CD8-positive, alpha-beta memory T cell (primary cell): ENCODE data around the gene HADH. TPM values are rescaled to one million over a fixed set of nuclear protein-coding genes. Genes with fewer than 3 reads are reported as not detected.
A peak's percentile ranks its signal among the peaks of the same experiment; 100 is the strongest.

ENCODE experiments used
- CTCF ChIA-PET: fragments of 350-600 bp; sonication (Branson Sonifier 250); formaldehyde crosslinking; loops from one replicate; lab custom pipeline; 2021; ENCODE audit warnings: antibody characterized with exemption; lab: Charles Lee
- POLR2A ChIA-PET: fragments of 350-600 bp; sonication (Branson Sonifier 250); formaldehyde crosslinking; loops from one replicate; lab custom pipeline; 2021; ENCODE audit warnings: antibody characterized with exemption; lab: Charles Lee
- DNase-seq, 5 donors: peaks; one replicate each; pipeline versions ENCODE4 v3.0.0 to v3.0.0-alpha.2; 2020 to 2022; ENCODE audit warnings: mixed read lengths in 1 of 5
- H3K27ac ChIP-seq: one replicate; pipeline ENCODE4 v1.7.0; 2013; ENCODE audit warnings: low read depth, mild to moderate bottlenecking, low read length, moderate library complexity
- H3K27me3 ChIP-seq: 2 replicates; pipeline ENCODE4 v1.7.0; 2013; ENCODE audit warnings: low read length, mild to moderate bottlenecking; ENCODE audit not compliant: insufficient read depth, poor library complexity, severe bottlenecking
- H3K36me3 ChIP-seq: 2 replicates; pipeline ENCODE4 v1.7.0; 2013; ENCODE audit warnings: mild to moderate bottlenecking, low read length, moderate library complexity; ENCODE audit not compliant: insufficient read depth
- H3K4me1 ChIP-seq: 2 replicates; pipeline ENCODE4 v1.7.0; 2013; ENCODE audit warnings: mild to moderate bottlenecking, low read length, moderate library complexity; ENCODE audit not compliant: insufficient read depth
- H3K4me3 ChIP-seq: 2 replicates; pipeline ENCODE4 v1.7.0; 2013; ENCODE audit warnings: mild to moderate bottlenecking, low read length
- H3K9me3 ChIP-seq: 2 replicates; pipeline ENCODE4 v1.7.0; 2013; ENCODE audit warnings: mild to moderate bottlenecking, low read length
- H3K27ac Mint-ChIP-seq, 8 donors: one replicate each; pipeline ENCODE4 v1.8.0; 2020 to 2021; ENCODE audit warnings: mixed read lengths in 8 of 8, mild to moderate bottlenecking in 6 of 8, inconsistent platforms in 3 of 8, moderate library complexity in 3 of 8
- H3K27me3 Mint-ChIP-seq, 2 donors: one replicate each; pipeline ENCODE4 v1.8.0; 2020 to 2021; ENCODE audit warnings: mixed read lengths in 2 of 2, mild to moderate bottlenecking in 1 of 2, moderate library complexity in 1 of 2
- H3K36me3 Mint-ChIP-seq, 3 donors: one replicate each; pipeline ENCODE4 v1.8.0; 2020 to 2021; ENCODE audit warnings: mixed read lengths in 3 of 3, inconsistent platforms in 1 of 3, mild to moderate bottlenecking in 1 of 3
- H3K4me1 Mint-ChIP-seq, 3 donors: one replicate each; pipeline ENCODE4 v1.8.0; 2020 to 2021; ENCODE audit warnings: mixed read lengths in 3 of 3, inconsistent platforms in 1 of 3, mild to moderate bottlenecking in 1 of 3
- H3K4me3 Mint-ChIP-seq, 7 donors: one replicate each; pipeline ENCODE4 v1.8.0; 2020 to 2021; ENCODE audit warnings: mixed read lengths in 7 of 7, mild to moderate bottlenecking in 6 of 7, moderate library complexity in 4 of 7, inconsistent platforms in 2 of 7
- H3K9me3 Mint-ChIP-seq, 5 donors: one replicate each; pipeline ENCODE4 v1.8.0; 2020 to 2022; ENCODE audit warnings: mixed read lengths in 5 of 5, mild to moderate bottlenecking in 3 of 5, moderate library complexity in 2 of 5, inconsistent platforms in 1 of 5
- polyA plus RNA-seq: library from polyadenylated mRNA; unstranded; fragments of 300-500 nt; fragmentation: Illumina TruSeq; gene quantifications from one replicate; pipeline ENCODE4 v1.2.3, GENCODE V29; 2021
- total RNA-seq, 2 experiments: library from RNA; stranded (reverse); gene quantifications; one replicate each; pipeline ENCODE4 v1.2.3, GENCODE V29; 2021

The HADH gene
- total and polyA plus RNA-seq, 3 experiments from 2014 or later = 33.6 to 40.9 (median 38.5) TPM

DNA sequence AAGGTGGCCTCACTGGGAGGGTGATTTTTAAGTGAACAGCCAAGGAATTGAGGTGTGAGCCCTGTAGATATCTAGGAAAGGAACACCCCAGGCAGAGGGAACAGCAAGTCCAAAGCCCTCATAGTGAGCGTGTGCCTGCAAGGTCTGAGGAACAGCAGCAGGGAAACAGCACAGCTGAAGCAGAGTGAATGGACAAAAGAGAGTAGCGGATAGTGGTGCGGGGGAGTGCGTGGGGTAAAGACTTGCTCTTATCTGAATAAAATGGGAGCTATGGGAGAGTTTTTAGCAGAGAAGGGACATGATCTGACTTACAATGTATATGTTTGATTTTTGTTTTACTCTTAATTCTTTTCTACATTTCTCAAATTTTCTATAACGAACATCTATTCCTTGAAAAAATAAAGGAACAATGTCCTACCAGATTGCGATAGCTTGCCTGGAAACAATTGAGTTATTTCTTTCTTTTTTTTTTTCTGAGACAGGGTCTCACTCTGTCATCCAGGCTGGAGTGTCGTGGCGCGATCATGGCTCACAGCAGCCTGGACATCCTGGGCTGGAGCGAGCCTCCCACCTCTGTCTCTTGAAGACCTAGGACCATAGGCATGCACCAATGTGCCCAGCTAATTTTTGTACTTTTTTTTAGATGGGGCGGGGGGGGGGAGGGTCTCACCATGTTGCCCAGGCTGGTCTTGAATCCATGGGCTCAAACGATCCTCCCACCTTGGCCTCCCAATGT, 19.5 kb upstream of the HADH start:
- no peak overlapping the region for H3K27ac ChIP-seq
- no peaks in the 10 kb centered on the region for H3K9me3 ChIP-seq
- no peak for DNase-seq
- ChIA-PET POLR2A (no interaction called here), CTCF (no interaction called here)
- peaks cover 0 to 6% (median 0%) of the 10 kb centered on the region in 5 donors for H3K9me3 Mint-ChIP-seq
- H3K36me3 Mint-ChIP-seq = peaks cover 0 to 4% (median 3%) of the 10 kb centered on the region in 3 donors
- H3K4me3 Mint-ChIP-seq = no peak overlapping the region
- H3K4me3 ChIP-seq = no peak overlapping the region
- H3K4me1 ChIP-seq = no peaks in the 10 kb centered on the region
- no peaks in the 10 kb centered on the region for H3K36me3 ChIP-seq
- no peaks in the 10 kb centered on the region for H3K27me3 ChIP-seq
- peaks cover 0 to 11% (median 2%) of the 10 kb centered on the region in 3 donors for H3K4me1 Mint-ChIP-seq
- H3K27ac Mint-ChIP-seq = no peak overlapping the region
- no peaks in the 10 kb centered on the region for H3K27me3 Mint-ChIP-seq

DNA sequence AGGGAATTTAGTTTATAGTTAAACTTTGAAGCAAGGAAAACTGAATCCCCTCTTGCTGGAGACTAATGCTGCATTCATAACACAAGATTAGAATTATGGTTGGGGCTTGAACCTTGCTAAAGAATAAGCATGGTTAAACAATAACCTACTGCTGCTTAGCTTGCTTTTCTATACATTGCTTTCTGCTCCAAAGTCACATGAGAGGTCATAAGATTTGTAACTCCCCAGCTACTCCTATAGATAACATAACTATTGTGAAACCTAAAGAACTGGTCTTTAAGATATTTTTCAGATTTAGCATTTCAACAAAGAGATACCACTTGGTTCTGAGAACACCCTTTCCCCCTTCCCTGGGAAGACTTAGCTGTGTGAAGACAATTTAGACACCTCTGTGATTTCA, 17.1 kb upstream of the HADH start:
- Mint-ChIP-seq H3K27me3 (no peaks in the 10 kb centered on the region), H3K4me3 (no peak overlapping the region), H3K27ac (no peak overlapping the region), H3K9me3 (peaks cover 0 to 3% (median 0%) of the 10 kb centered on the region in 5 donors), H3K4me1 (peaks cover 0 to 11% (median 2%) of the 10 kb centered on the region in 3 donors), H3K36me3 (peaks cover 0 to 4% (median 1%) of the 10 kb centered on the region in 3 donors)
- ChIA-PET POLR2A (no interaction called here), CTCF (no interaction called here)
- Histone ChIP-seq H3K4me3 (no peak overlapping the region), H3K4me1 (no peaks in the 10 kb centered on the region), H3K27ac (no peak overlapping the region), H3K27me3 (no peaks in the 10 kb centered on the region), H3K36me3 (no peaks in the 10 kb centered on the region), H3K9me3 (no peaks in the 10 kb centered on the region)
- DNase-seq = no peak

DNA sequence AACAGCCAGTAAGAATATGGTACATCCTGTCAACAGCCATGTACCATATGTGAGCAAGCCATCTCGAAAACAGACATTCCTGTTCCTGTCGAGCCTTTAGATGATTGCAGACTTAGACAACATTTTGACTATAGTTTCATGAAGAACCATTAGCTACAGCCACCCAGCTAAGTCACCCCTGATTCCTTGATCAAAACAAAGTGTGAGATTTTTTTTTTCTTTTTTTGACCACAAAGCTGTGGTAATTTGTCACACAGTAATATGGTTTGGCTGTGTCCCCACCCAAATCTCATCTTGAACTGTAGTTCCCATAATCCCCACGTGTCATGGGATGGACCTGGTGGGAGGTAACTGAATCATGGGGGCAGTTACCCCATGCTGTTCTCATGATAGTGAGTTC, 15.2 kb upstream of the HADH start:
- ChIA-PET CTCF (no interaction called here), POLR2A (no interaction called here)
- H3K9me3 ChIP-seq = no peaks in the 10 kb centered on the region
- H3K4me1 ChIP-seq = no peaks in the 10 kb centered on the region
- H3K9me3 Mint-ChIP-seq = peaks cover 0 to 3% (median 0%) of the 10 kb centered on the region in 5 donors
- no peak overlapping the region for H3K27ac Mint-ChIP-seq
- no peaks in the 10 kb centered on the region for H3K36me3 ChIP-seq
- peaks cover 0 to 11% (median 2%) of the 10 kb centered on the region in 3 donors for H3K4me1 Mint-ChIP-seq
- no peaks in the 10 kb centered on the region for H3K27me3 ChIP-seq
- H3K4me3 Mint-ChIP-seq = no peak overlapping the region
- no peak for DNase-seq
- H3K27ac ChIP-seq = no peak overlapping the region
- H3K27me3 Mint-ChIP-seq = peaks cover 0 to 6% of the 10 kb centered on the region in 2 donors
- H3K4me3 ChIP-seq = no peak overlapping the region
- H3K36me3 Mint-ChIP-seq = peaks cover 0 to 4% (median 1%) of the 10 kb centered on the region in 3 donors

DNA sequence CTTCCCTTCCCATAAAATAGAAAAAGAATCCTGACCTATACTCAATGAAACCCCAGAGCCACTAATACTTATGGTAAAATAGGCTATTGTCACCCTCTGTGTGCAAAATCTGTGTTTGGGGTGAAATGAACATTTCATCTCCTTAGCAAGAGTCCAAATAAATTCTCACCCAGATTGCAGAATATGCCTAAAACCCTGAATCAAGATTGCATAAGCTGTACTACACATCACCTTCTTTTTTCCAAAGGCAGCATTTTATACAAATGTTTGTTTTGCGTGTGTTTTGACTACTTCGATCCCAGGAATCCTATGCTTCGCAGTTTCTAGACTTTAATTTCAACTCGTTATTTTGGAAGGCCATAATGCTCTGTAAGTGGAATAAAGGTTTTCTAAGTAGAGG, 12.2 kb upstream of the HADH start:
- Mint-ChIP-seq H3K4me1 (peaks cover 0 to 11% (median 2%) of the 10 kb centered on the region in 3 donors), H3K4me3 (no peak overlapping the region), H3K27me3 (peaks cover 0 to 6% of the 10 kb centered on the region in 2 donors)

DNA sequence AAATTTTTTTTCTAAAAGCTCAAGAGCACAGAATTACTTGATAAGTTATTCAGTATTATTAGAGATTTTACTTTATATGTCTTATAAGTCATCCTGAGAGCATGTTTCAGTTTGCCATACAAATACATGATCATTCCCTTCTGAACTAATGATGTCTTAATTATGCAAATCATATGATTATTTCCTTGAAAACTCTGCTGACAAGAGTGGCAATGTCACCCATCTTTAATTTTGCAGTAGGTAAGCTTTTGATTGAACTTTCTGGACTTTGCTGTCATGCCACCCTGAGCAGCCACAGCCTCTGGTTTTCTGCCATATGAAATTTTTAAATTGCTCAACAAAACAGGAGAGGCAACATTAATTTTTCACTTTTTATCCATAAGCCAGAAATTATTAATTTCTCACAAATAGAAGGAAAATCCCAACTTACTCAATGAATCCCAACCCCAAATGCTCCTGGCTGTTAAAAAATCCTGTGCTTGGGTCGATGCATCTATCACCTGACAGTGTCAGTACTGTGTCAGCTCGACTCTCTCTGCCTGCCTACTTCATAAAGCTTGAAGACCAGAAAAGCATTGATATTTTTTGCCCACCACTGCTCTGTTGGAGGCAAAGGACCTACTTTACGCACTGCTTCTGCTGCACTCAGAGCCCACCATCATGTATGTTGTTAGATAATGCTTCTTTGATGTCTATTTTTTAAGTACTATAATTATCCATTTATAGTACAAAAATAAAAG, 11.6 kb upstream of the HADH start:
- CTCF ChIA-PET = no interaction called here
- H3K27me3 ChIP-seq = no peaks in the 10 kb centered on the region
- POLR2A ChIA-PET = no interaction called here

More for the DNA sequence above, 12.2 kb upstream of the HADH start:
- Mint-ChIP-seq H3K36me3 (peaks cover 0 to 11% (median 0%) of the 10 kb centered on the region in 3 donors), H3K27ac (no peak overlapping the region), H3K9me3 (peaks cover 0 to 9% (median 6%) of the 10 kb centered on the region in 5 donors)
- Histone ChIP-seq H3K36me3 (no peaks in the 10 kb centered on the region), H3K27me3 (no peaks in the 10 kb centered on the region), H3K4me3 (no peak overlapping the region), H3K4me1 (no peaks in the 10 kb centered on the region), H3K9me3 (no peaks in the 10 kb centered on the region), H3K27ac (no peak overlapping the region)
- ChIA-PET CTCF (no interaction called here), POLR2A (no interaction called here)
- DNase-seq = no peak

DNA sequence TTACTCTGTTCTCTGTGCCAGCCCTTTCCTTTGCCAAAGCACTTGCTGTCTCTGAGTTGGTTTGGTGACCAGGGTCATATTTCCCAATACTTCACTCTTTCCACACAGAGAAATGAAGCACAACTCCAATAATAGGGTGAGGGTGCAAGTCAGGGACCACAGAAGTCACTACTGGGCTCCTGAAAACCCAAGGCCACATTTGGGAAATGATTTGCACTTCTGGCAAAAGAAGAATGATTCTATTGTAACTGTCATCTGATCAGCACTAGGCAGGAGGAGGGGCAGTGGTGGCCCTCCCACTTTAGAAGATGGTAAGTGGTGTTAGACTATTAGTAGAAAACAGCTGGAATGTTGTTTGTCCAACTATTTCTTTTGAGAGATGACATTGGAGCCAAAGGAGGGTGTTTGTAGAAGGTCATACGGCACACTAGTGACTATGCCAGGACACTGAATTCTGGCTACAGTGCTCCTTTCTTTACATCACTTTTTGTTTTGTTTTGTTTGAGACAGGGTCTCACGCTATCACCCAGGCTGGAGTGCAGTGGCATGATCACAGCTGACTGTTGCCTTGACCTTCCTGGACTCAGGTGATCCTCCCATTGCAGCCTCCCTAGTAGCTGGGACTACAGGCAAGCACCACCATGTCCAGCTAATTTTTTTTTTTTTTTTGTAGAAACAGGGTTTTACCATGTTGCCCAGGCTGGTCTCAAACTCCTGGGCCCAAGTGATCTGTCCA, 10.8 kb upstream of the HADH start:
- ChIA-PET POLR2A (no interaction called here), CTCF (no interaction called here)
- no peaks in the 10 kb centered on the region for H3K9me3 ChIP-seq
- H3K27ac Mint-ChIP-seq = no peak overlapping the region
- peaks cover 0 to 9% (median 6%) of the 10 kb centered on the region in 5 donors for H3K9me3 Mint-ChIP-seq
- no peaks in the 10 kb centered on the region for H3K4me1 ChIP-seq
- peaks cover 0 to 6% of the 10 kb centered on the region in 2 donors for H3K27me3 Mint-ChIP-seq
- DNase-seq = no peak
- no peak overlapping the region for H3K4me3 Mint-ChIP-seq
- no peak overlapping the region for H3K27ac ChIP-seq
- H3K4me1 Mint-ChIP-seq = peaks cover 0 to 10% (median 2%) of the 10 kb centered on the region in 3 donors
- H3K36me3 Mint-ChIP-seq = peaks cover 0 to 11% (median 0%) of the 10 kb centered on the region in 3 donors
- H3K27me3 ChIP-seq = no peaks in the 10 kb centered on the region
- no peak overlapping the region for H3K4me3 ChIP-seq
- H3K36me3 ChIP-seq = no peaks in the 10 kb centered on the region

More for the DNA sequence above, 11.6 kb upstream of the HADH start:
- Histone ChIP-seq H3K27ac (no peak overlapping the region), H3K9me3 (no peaks in the 10 kb centered on the region), H3K4me3 (no peak overlapping the region), H3K4me1 (no peaks in the 10 kb centered on the region), H3K36me3 (no peaks in the 10 kb centered on the region)
- H3K4me1 Mint-ChIP-seq = peaks cover 0 to 11% (median 2%) of the 10 kb centered on the region in 3 donors
- H3K4me3 Mint-ChIP-seq = no peak overlapping the region
- DNase-seq = no peak
- H3K36me3 Mint-ChIP-seq = peaks cover 0 to 11% (median 0%) of the 10 kb centered on the region in 3 donors
- peaks cover 0 to 6% of the 10 kb centered on the region in 2 donors for H3K27me3 Mint-ChIP-seq
- no peak overlapping the region for H3K27ac Mint-ChIP-seq
- H3K9me3 Mint-ChIP-seq = peaks cover 0 to 9% (median 6%) of the 10 kb centered on the region in 5 donors

DNA sequence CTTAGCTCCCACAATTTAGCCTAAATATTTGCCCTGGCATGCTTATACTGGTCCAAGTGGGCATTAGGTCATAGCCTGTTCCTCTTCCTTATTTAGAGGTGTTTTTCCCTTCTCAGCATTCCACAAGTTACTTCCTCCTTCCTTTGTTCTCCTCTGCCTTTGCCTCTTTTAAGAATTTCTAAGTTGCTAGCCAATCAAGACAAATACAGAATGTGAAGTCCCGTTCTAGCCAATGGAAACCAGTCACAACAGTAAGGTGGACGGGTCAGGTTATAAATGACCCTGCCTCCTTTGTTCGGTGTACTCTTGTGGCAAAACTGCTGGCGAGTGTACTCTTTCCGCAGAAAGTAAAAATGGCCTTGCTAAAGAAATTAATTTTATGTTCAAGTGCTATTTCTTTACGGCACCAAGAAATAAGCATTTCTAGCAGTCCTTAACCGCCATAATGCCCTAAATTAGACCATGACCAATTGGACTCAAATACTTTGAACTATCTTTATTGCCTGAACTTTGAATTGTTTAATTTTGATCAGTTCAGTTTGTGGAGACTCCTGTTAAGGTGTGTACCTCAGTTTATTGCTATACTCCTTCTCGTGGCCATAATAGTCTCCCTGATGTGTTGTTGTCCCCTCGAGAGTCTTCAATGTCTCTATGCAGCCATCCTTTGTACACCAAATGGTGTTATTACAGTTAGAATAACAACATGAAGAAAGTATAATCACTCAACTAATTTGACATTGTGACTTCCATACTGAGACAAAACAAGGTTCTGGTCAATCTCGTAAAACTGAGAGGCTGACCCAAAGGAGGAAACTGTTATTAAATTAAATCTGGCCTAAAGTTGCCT, 1.6 kb upstream of the HADH start:
- peaks cover 25% of the 10 kb centered on the region for H3K4me1 ChIP-seq
- no peaks in the 10 kb centered on the region for H3K9me3 ChIP-seq
- CTCF ChIA-PET = no interaction called here
- peak overlapping the region in 4 of 7 donors; percentile 7 to 48 (median 16) for H3K4me3 Mint-ChIP-seq
- no peak overlapping the region for H3K27ac ChIP-seq
- no peaks in the 10 kb centered on the region for H3K9me3 Mint-ChIP-seq
- peaks cover 0 to 11% (median 0%) of the 10 kb centered on the region in 3 donors for H3K36me3 Mint-ChIP-seq
- no peaks in the 10 kb centered on the region for H3K27me3 Mint-ChIP-seq
- H3K36me3 ChIP-seq = no peaks in the 10 kb centered on the region
- H3K4me1 Mint-ChIP-seq = peaks cover 31 to 66% (median 35%) of the 10 kb centered on the region in 3 donors
- POLR2A ChIA-PET = no interaction called here
- DNase-seq = no peak
- peak overlapping the region; percentile 96 for H3K4me3 ChIP-seq
- no peaks in the 10 kb centered on the region for H3K27me3 ChIP-seq
- H3K27ac Mint-ChIP-seq = peak overlapping the region in 4 of 8 donors; percentile 40 to 97 (median 59)
